Limb (tissue), 2 donors: ENCODE results near the gene EPX.

Experiments
- DNase-seq, 2 donors: peaks; one replicate each; pipeline ENCODE4 v3.0.0-alpha.2; 2016; ENCODE audit errors: extremely low spot score in 2 of 2

EPX gene

GRCh38 chr17:58252141-58252540 lies 59.6 kb downstream of the EPX start:
- DNase-seq, result no peak

- no peak for DNase-seq
Observed at GRCh38 chr17:58253082-58253481, 60.6 kb downstream of the EPX start.
